Keratinocyte (primary cell): Measurements from ENCODE around the gene WDR26. TPM values are rescaled to one million over a fixed set of nuclear protein-coding genes. Genes with fewer than 3 reads are reported as not detected.

ENCODE experiments used
- DNase-seq: peaks from one replicate; pipeline ENCODE4 v3.0.0-alpha.2; 2011; ENCODE audit warnings: low read depth, missing footprints, low spot score
- FAIRE-seq: peaks from 2 replicates; lab custom pipeline; 2011; peaks lifted over from hg19 to GRCh38; lab: Jason Lieb, UNC
- H2AFZ ChIP-seq: 2 replicates; pipeline ENCODE4 v1.6.0; 2012; ENCODE audit warnings: low read length, control low read depth, inconsistent platforms; ENCODE audit not compliant: control insufficient read depth
- H3K27ac ChIP-seq: 2 replicates; pipeline ENCODE4 v1.5.1; 2011; ENCODE audit warnings: low read length; ENCODE audit not compliant: control insufficient read depth, insufficient read depth
- H3K27me3 ChIP-seq: 3 replicates; pipeline ENCODE4 v1.6.0; 2011; ENCODE audit warnings: low read length; ENCODE audit not compliant: control insufficient read depth, insufficient read depth; ENCODE audit errors: extremely low read depth
- H3K36me3 ChIP-seq, 2 experiments: 2 replicates in 1 of 2; 3 replicates in 1 of 2; pipeline ENCODE4 v1.5.1; 2011; ENCODE audit warnings: low read length in 2 of 2, mild to moderate bottlenecking in 1 of 2; ENCODE audit not compliant: control insufficient read depth in 2 of 2, insufficient read depth in 2 of 2; ENCODE audit errors: extremely low read depth in 1 of 2
- H3K4me1 ChIP-seq: 3 replicates; pipeline ENCODE4 v1.5.1; 2011; ENCODE audit warnings: low read length; ENCODE audit not compliant: control insufficient read depth, insufficient read depth; ENCODE audit errors: extremely low read depth
- H3K4me2 ChIP-seq: 3 replicates; pipeline ENCODE4 v1.6.0; 2011; ENCODE audit warnings: low read depth, low read length; ENCODE audit not compliant: control insufficient read depth, insufficient read depth; ENCODE audit errors: extremely low read depth
- H3K4me3 ChIP-seq, 3 experiments: fragments of 200-600 bp in 1 of 3; sonication (generic) in 1 of 3; 2 replicates in 2 of 3; 3 replicates in 1 of 3; pipeline ENCODE4 v1.5.1; 2011 to 2016; ENCODE audit warnings: low read length in 3 of 3, mild to moderate bottlenecking in 3 of 3, control low read depth in 2 of 3, inconsistent platforms in 1 of 3, low read depth in 1 of 3, mixed read lengths in 1 of 3, mixed run types in 1 of 3, moderate library complexity in 1 of 3; ENCODE audit not compliant: control insufficient read depth in 2 of 3, insufficient read depth in 2 of 3; ENCODE audit errors: extremely low read depth in 1 of 3
- H3K79me2 ChIP-seq: 2 replicates; pipeline ENCODE4 v1.6.0; 2012; ENCODE audit warnings: low read length; ENCODE audit not compliant: control insufficient read depth, insufficient read depth
- H3K9ac ChIP-seq: 3 replicates; pipeline ENCODE4 v1.6.0; 2011; ENCODE audit warnings: low read length; ENCODE audit not compliant: control insufficient read depth, insufficient read depth; ENCODE audit errors: extremely low read depth
- H3K9me1 ChIP-seq: 3 replicates; pipeline ENCODE4 v1.6.0; 2011; ENCODE audit warnings: low read length; ENCODE audit not compliant: control insufficient read depth, insufficient read depth; ENCODE audit errors: extremely low read depth
- H3K9me3 ChIP-seq: 2 replicates; pipeline ENCODE4 v1.5.1; 2012; ENCODE audit warnings: low read depth, low read length; ENCODE audit not compliant: control insufficient read depth
- H4K20me1 ChIP-seq: 3 replicates; pipeline ENCODE4 v1.6.0; 2011; ENCODE audit warnings: low read length; ENCODE audit not compliant: control insufficient read depth, insufficient read depth; ENCODE audit errors: extremely low read depth
- CTCF ChIP-seq, 3 experiments: IDR thresholded peaks in 1 of 3; conservative IDR thresholded peaks in 1 of 3; optimal IDR thresholded peaks in 1 of 3; 2 replicates in 2 of 3; 3 replicates in 1 of 3; pipeline versions ENCODE3 to v1.5.1; 2011; ENCODE audit warnings: low read length in 3 of 3, mild to moderate bottlenecking in 3 of 3, moderate library complexity in 2 of 3, control low read depth in 1 of 3, inconsistent platforms in 1 of 3; ENCODE audit not compliant: insufficient read depth in 2 of 3; ENCODE audit errors: extremely low read depth in 1 of 3
- EZH2 ChIP-seq: IDR thresholded peaks from one replicate; pipeline ENCODE4 v1.6.1; 2012; ENCODE audit warnings: inconsistent platforms, mild to moderate bottlenecking, low read length, moderate library complexity
- dilution Hi-C: fragments of 300-500 bp; cut with MboI; formaldehyde crosslinking; loops from one replicate; pipeline ENCODE4 v1.7.0; 2020; ENCODE audit warnings: low sequenced_read_pairs; ENCODE audit not compliant: extremely low pct_ligation_motif_present
- polyA plus RNA-seq, 5 experiments: library from polyadenylated mRNA; depleted of rRNA in 3 of 5; stranded (reverse) in 3 of 5; stranded (forward) in 1 of 5; unstranded in 1 of 5; fragments of >200 nt; gene quantifications; 1 replicate in 1 of 5; 2 replicates in 3 of 5; 3 replicates in 1 of 5; pipeline versions ENCODE4 v1.2.1 to v1.2.3, GENCODE V29; 2011 to 2012; ENCODE audit warnings: missing spikeins in 2 of 5, low read depth in 1 of 5, low replicate concordance in 1 of 5

The WDR26 gene
- polyA plus RNA-seq, 1 donor (not counting 4 experiments of a cell fraction or from before 2014, with no cell fraction given), result 46.4 TPM

DNA sequence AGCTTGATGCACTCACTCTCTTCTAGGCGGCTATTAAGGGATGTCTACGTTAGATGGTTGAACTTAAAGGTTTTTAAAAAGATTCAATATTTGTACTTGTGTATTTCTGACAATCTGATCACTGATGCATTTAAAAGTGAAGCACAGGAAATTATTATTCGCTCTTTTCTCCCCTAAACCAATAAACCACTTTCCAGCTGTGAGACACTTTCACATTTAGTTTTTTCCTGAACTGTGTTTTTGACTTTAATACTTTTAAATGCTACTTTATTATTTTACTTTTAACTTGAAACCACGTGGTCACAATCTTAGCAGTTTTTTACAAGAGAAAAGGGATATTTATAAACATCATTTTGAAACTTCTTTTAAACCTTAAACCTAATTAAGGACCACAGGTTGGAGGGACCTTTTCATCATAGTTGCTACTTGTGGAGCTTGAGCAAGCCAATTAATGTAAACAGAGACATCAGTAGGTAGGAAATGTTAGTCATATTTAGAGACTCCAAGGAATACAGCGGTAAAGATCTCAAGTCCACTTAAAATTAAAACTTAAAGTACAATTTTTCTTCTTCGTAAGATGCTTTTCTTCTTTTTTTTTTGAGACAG, 9.2 kb downstream of the WDR26 start:
- H3K79me2 ChIP-seq, result peaks cover 26% of the 10 kb centered on the region
- no peaks in the 10 kb centered on the region for H3K9me3 ChIP-seq
- no peak overlapping the region for H3K27ac ChIP-seq
- H3K27me3 ChIP-seq, result no peaks in the 10 kb centered on the region
- dilution Hi-C loops, result no loop called here
- H3K9me1 ChIP-seq, result no peaks in the 10 kb centered on the region
- no peak for TF ChIP-seq EZH2
- no peak for TF ChIP-seq CTCF (optimal IDR thresholded peaks at IDR 0.05 in 1 of 3, IDR thresholded peaks at IDR 0.05 in 1 of 3, conservative IDR thresholded peaks at IDR 0.05 in 1 of 3; ENCODE audit: extremely low read depth in 1 of 3, insufficient read depth in 2 of 3, low read length in 3 of 3)
- peaks cover 3% of the 10 kb centered on the region for H3K4me1 ChIP-seq
- no peak overlapping the region for H3K4me3 ChIP-seq
- DNase-seq, result no peak
- H4K20me1 ChIP-seq, result no peaks in the 10 kb centered on the region
- H2AFZ ChIP-seq, result no peak overlapping the region
- no peak overlapping the region for H3K9ac ChIP-seq
- peaks cover 16 to 35% of the 10 kb centered on the region in 2 experiments for H3K36me3 ChIP-seq
- H3K4me2 ChIP-seq, result no peak overlapping the region
- peak; percentile 17 for FAIRE-seq

GRCh38 chr1:224420106-224420505, 14.5 kb downstream of the WDR26 start:
- H3K4me3 ChIP-seq, result no peak overlapping the region
- H3K4me2 ChIP-seq, result no peak overlapping the region
- FAIRE-seq, result no peak
- no peak overlapping the region for H3K27ac ChIP-seq
- H3K9me1 ChIP-seq, result no peaks in the 10 kb centered on the region
- no peak overlapping the region for H2AFZ ChIP-seq
- H3K9me3 ChIP-seq, result no peaks in the 10 kb centered on the region
- no peak for DNase-seq
- no peak for TF ChIP-seq EZH2
- no peak for TF ChIP-seq CTCF (optimal IDR thresholded peaks at IDR 0.05 in 1 of 3, IDR thresholded peaks at IDR 0.05 in 1 of 3, conservative IDR thresholded peaks at IDR 0.05 in 1 of 3; ENCODE audit: extremely low read depth in 1 of 3, insufficient read depth in 2 of 3, low read length in 3 of 3)
- dilution Hi-C loops, result no loop called here
- no peaks in the 10 kb centered on the region for H3K4me1 ChIP-seq
- H4K20me1 ChIP-seq, result peaks cover 3% of the 10 kb centered on the region
- H3K9ac ChIP-seq, result no peak overlapping the region
- no peaks in the 10 kb centered on the region for H3K27me3 ChIP-seq
- peaks cover 4% of the 10 kb centered on the region for H3K79me2 ChIP-seq
- H3K36me3 ChIP-seq, result peaks cover 28 to 42% of the 10 kb centered on the region in 2 experiments
